ENCODE results near the gene TDRD7. TPM values are rescaled to one million over a fixed set of nuclear protein-coding genes. Genes with fewer than 3 reads are reported as not detected.
A peak's percentile ranks its signal among the peaks of the same experiment; 100 is the strongest.

TDRD7 gene
- total and polyA plus RNA-seq, 2 of the 13 experiments (the other 11 are each of a cell fraction or from before 2014, with no cell fraction given), result 9.8 to 15.5 TPM

DNA sequence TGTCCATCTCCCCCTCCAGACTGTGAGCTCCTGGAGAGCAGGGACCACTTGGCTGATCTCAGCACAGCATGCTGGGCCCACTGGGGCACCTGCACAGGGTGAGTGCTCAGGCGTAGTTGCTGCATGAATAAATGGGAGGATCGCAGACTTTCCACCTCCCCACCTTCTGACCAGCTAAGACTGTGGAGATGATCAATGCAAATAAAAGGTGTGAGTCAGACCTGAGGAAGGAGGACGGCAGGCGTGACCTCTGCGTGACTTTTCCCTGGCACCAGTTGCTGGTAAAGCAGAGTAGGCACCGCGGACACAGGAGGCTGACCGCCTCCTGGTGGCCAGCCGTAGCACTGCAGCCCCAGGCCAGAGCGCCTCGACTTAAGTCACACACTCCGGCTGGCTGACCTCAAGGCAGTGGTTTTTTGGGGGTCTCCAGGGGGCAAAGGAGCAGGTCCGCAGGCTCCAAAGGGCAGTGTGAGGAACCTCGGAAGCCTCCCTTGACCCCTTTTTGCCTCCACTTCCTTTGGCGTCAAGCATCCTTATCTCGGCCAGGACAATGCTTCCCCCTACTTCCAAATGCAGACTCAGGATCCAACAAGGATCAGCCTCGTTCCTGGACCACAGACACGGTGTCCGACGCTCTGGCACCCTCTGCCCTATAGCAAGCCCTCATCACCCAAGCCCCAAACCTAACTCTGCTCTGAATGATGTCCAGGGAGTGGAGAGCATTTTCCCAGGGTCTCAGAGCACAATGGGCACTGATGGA is 12.7 kb upstream of the TDRD7 start (continued):
- TF ChIP-seq, protein P1, sequence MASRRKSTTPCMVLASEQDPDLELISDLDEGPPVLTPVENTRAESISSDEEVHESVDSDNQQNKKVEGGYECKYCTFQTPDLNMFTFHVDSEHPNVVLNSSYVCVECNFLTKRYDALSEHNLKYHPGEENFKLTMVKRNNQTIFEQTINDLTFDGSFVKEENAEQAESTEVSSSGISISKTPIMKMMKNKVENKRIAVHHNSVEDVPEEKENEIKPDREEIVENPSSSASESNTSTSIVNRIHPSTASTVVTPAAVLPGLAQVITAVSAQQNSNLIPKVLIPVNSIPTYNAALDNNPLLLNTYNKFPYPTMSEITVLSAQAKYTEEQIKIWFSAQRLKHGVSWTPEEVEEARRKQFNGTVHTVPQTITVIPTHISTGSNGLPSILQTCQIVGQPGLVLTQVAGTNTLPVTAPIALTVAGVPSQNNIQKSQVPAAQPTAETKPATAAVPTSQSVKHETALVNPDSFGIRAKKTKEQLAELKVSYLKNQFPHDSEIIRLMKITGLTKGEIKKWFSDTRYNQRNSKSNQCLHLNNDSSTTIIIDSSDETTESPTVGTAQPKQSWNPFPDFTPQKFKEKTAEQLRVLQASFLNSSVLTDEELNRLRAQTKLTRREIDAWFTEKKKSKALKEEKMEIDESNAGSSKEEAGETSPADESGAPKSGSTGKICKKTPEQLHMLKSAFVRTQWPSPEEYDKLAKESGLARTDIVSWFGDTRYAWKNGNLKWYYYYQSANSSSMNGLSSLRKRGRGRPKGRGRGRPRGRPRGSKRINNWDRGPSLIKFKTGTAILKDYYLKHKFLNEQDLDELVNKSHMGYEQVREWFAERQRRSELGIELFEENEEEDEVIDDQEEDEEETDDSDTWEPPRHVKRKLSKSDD (CRISPR knock-in tag; IDR thresholded peaks at IDR 0.05; ENCODE audit: low read depth), result no peak
- no peak for TF ChIP-seq ZNF773 (CRISPR knock-in tag; IDR thresholded peaks at IDR 0.05; ENCODE audit: borderline replicate concordance)
- no peak for TF ChIP-seq SMARCE1 (IDR thresholded peaks at IDR 0.05; ENCODE audit: borderline replicate concordance)
- TF ChIP-seq ZNF747 (CRISPR knock-in tag; IDR thresholded peaks at IDR 0.05; ENCODE audit: borderline replicate concordance), result no peak
- no peak for TF ChIP-seq RFXAP (CRISPR knock-in tag; IDR thresholded peaks at IDR 0.05; ENCODE audit: borderline replicate concordance)
- TF ChIP-seq, protein P2, sequence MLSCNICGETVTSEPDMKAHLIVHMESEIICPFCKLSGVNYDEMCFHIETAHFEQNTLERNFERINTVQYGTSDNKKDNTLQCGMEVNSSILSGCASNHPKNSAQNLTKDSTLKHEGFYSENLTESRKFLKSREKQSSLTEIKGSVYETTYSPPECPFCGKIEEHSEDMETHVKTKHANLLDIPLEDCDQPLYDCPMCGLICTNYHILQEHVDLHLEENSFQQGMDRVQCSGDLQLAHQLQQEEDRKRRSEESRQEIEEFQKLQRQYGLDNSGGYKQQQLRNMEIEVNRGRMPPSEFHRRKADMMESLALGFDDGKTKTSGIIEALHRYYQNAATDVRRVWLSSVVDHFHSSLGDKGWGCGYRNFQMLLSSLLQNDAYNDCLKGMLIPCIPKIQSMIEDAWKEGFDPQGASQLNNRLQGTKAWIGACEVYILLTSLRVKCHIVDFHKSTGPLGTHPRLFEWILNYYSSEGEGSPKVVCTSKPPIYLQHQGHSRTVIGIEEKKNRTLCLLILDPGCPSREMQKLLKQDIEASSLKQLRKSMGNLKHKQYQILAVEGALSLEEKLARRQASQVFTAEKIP (CRISPR knock-in tag; IDR thresholded peaks at IDR 0.05; ENCODE audit: borderline replicate concordance), result no peak
- no peak for TF ChIP-seq AGO2 (optimal IDR thresholded peaks at IDR 0.05; ENCODE audit: low read depth, low read length)
- TF ChIP-seq RXRB (CRISPR knock-in tag; IDR thresholded peaks at IDR 0.05; ENCODE audit: borderline replicate concordance), result peak; percentile 68; the same call in 1 of the 2 replicates
- TF ChIP-seq NBN (conservative IDR thresholded peaks at IDR 0.05), result no peak
- no peak for TF ChIP-seq ZNF160 (CRISPR knock-in tag; IDR thresholded peaks at IDR 0.05)
- no peak for TF ChIP-seq SRF (IDR thresholded peaks at IDR 0.05; ENCODE audit: low read depth, low read length)
- TF ChIP-seq, protein P3, sequence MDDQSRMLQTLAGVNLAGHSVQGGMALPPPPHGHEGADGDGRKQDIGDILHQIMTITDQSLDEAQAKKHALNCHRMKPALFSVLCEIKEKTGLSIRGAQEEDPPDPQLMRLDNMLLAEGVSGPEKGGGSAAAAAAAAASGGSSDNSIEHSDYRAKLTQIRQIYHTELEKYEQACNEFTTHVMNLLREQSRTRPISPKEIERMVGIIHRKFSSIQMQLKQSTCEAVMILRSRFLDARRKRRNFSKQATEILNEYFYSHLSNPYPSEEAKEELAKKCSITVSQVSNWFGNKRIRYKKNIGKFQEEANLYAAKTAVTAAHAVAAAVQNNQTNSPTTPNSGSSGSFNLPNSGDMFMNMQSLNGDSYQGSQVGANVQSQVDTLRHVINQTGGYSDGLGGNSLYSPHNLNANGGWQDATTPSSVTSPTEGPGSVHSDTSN (CRISPR knock-in tag; IDR thresholded peaks at IDR 0.05; ENCODE audit: borderline replicate concordance), result no peak
- no peak for TF ChIP-seq ZNF546 (CRISPR knock-in tag; conservative IDR thresholded peaks at IDR 0.05)
- TF ChIP-seq, protein P4, sequence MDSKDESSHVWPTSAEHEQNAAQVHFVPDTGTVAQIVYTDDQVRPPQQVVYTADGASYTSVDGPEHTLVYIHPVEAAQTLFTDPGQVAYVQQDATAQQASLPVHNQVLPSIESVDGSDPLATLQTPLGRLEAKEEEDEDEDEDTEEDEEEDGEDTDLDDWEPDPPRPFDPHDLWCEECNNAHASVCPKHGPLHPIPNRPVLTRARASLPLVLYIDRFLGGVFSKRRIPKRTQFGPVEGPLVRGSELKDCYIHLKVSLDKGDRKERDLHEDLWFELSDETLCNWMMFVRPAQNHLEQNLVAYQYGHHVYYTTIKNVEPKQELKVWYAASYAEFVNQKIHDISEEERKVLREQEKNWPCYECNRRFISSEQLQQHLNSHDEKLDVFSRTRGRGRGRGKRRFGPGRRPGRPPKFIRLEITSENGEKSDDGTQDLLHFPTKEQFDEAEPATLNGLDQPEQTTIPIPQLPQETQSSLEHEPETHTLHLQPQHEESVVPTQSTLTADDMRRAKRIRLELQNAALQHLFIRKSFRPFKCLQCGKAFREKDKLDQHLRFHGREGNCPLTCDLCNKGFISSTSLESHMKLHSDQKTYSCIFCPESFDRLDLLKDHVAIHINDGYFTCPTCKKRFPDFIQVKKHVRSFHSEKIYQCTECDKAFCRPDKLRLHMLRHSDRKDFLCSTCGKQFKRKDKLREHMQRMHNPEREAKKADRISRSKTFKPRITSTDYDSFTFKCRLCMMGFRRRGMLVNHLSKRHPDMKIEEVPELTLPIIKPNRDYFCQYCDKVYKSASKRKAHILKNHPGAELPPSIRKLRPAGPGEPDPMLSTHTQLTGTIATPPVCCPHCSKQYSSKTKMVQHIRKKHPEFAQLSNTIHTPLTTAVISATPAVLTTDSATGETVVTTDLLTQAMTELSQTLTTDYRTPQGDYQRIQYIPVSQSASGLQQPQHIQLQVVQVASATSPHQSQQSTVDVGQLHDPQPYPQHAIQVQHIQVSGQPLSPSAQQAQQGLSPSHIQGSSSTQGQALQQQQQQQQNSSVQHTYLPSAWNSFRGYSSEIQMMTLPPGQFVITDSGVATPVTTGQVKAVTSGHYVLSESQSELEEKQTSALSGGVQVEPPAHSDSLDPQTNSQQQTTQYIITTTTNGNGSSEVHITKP (CRISPR knock-in tag; IDR thresholded peaks at IDR 0.05; ENCODE audit: low read depth), result no peak
- TF ChIP-seq, protein P5, sequence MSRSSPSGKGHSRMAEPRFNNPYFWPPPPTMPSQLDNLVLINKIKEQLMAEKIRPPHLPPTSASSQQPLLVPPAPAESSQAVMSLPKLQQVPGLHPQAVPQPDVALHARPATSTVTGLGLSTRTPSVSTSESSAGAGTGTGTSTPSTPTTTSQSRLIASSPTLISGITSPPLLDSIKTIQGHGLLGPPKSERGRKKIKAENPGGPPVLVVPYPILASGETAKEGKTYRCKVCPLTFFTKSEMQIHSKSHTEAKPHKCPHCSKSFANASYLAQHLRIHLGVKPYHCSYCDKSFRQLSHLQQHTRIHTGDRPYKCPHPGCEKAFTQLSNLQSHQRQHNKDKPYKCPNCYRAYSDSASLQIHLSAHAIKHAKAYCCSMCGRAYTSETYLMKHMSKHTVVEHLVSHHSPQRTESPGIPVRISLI (CRISPR knock-in tag; IDR thresholded peaks at IDR 0.05; ENCODE audit: borderline replicate concordance), result no peak
- peak; percentile 57 for TF ChIP-seq PHF5A (CRISPR knock-in tag; IDR thresholded peaks at IDR 0.05; ENCODE audit: low read depth, unreplicated experiment)
- TF ChIP-seq HES4 (CRISPR knock-in tag; IDR thresholded peaks at IDR 0.05; ENCODE audit: borderline replicate concordance), result no peak
- TF ChIP-seq GABPB1 (CRISPR knock-in tag; IDR thresholded peaks at IDR 0.05), result peak; percentile 44; the same call in 1 of the 2 replicates

All from HepG2 (cell line).